Ishikawa (cell line): ENCODE results near the gene ADGRG3.

Source experiments
- CEBPB ChIP-seq: IDR thresholded peaks from 2 replicates; pipeline ENCODE4 v1.6.1; 2012
- CREB1 ChIP-seq: IDR thresholded peaks from 2 replicates; pipeline ENCODE4 v1.6.1; 2012; ENCODE audit warnings: low read depth
- EGR1 ChIP-seq: IDR thresholded peaks from 2 replicates; pipeline ENCODE4 v1.6.1; 2012
- EP300 ChIP-seq: IDR thresholded peaks from 2 replicates; pipeline ENCODE4 v1.6.1; 2012; ENCODE audit warnings: borderline replicate concordance
- FOXM1 ChIP-seq: IDR thresholded peaks from 2 replicates; pipeline ENCODE4 v1.6.1; 2012; ENCODE audit warnings: low read depth, borderline replicate concordance
- NFIC ChIP-seq: IDR thresholded peaks from 2 replicates; pipeline ENCODE4 v1.6.1; 2012
- RAD21 ChIP-seq: IDR thresholded peaks from 2 replicates; pipeline ENCODE4 v1.6.1; 2012; ENCODE audit warnings: low read depth
- TAF1 ChIP-seq: IDR thresholded peaks from 2 replicates; pipeline ENCODE4 v1.6.1; 2012; ENCODE audit warnings: low read depth, mild to moderate bottlenecking
- TCF12 ChIP-seq: IDR thresholded peaks from 2 replicates; pipeline ENCODE4 v1.6.1; 2012; ENCODE audit warnings: low read depth
- TEAD4 ChIP-seq: IDR thresholded peaks from 2 replicates; pipeline ENCODE4 v1.6.1; 2012
- USF1 ChIP-seq: IDR thresholded peaks from 2 replicates; pipeline ENCODE4 v1.6.1; 2012
- YY1 ChIP-seq: IDR thresholded peaks from 2 replicates; pipeline ENCODE4 v1.6.1; 2012; ENCODE audit warnings: low read depth
- ZBTB7A ChIP-seq: IDR thresholded peaks from 2 replicates; pipeline ENCODE4 v1.6.1; 2012; ENCODE audit warnings: low read depth
- TF ChIP-seq, protein P1 (sequence below): IDR thresholded peaks from 2 replicates; pipeline ENCODE4 v1.6.1; 2012; ENCODE audit warnings: low read depth, mild to moderate bottlenecking
- TF ChIP-seq, protein P2 (sequence below): IDR thresholded peaks from 2 replicates; pipeline ENCODE4 v1.6.1; 2012

Gene ADGRG3

DNA sequence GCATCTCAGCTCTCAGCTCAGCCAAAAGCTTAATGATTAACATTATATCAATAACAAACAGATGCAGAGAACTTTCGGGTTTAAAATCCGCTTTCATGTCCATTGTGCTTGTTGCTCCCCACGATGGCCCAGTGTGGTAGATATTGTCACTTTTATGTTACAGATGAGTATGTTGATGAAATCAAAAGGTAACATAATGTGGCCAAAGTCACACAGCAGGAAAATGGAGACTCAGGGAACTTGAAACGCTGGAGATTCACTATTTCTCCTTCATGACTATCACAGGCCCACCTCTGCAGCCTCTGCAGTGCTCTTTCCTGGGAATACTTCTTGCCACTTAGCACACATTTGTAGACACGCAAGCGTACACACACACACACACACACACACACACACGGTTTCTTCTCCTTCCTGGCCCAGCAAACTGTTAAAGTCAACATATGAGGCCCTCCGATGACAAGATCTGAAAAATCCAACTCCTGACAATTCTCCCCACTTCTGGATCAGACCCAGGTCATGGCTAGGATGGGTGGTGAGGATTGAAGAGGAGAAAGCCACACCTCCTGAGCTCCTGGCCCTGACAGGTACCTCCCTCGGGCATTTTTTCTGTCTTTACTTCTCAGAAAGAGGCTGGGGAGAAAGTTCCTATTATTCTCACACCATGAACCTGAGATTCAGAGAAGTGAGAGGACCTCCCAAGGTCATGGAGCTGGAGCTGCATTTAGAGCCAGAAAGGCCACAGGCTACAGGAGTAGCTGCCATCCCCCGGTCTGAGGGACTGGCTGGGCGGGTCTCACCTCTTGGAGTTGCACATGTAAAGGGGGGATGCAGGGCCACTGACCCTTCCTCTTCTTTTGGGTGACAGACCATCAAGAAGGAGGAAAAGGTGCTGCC, 36.2 kb downstream of the ADGRG3 start:
- no peak for TF ChIP-seq TCF12
- no peak for TF ChIP-seq TAF1
- no peak for TF ChIP-seq EGR1
- TF ChIP-seq EP300, result no peak
- TF ChIP-seq CEBPB, result no peak
- TF ChIP-seq TEAD4, result no peak
- TF ChIP-seq FOXM1, result no peak
- no peak for TF ChIP-seq ZBTB7A
- TF ChIP-seq RAD21, result no peak
- no peak for TF ChIP-seq NFIC
- TF ChIP-seq CREB1, result no peak
- no peak for TF ChIP-seq USF1
- TF ChIP-seq, protein P1, sequence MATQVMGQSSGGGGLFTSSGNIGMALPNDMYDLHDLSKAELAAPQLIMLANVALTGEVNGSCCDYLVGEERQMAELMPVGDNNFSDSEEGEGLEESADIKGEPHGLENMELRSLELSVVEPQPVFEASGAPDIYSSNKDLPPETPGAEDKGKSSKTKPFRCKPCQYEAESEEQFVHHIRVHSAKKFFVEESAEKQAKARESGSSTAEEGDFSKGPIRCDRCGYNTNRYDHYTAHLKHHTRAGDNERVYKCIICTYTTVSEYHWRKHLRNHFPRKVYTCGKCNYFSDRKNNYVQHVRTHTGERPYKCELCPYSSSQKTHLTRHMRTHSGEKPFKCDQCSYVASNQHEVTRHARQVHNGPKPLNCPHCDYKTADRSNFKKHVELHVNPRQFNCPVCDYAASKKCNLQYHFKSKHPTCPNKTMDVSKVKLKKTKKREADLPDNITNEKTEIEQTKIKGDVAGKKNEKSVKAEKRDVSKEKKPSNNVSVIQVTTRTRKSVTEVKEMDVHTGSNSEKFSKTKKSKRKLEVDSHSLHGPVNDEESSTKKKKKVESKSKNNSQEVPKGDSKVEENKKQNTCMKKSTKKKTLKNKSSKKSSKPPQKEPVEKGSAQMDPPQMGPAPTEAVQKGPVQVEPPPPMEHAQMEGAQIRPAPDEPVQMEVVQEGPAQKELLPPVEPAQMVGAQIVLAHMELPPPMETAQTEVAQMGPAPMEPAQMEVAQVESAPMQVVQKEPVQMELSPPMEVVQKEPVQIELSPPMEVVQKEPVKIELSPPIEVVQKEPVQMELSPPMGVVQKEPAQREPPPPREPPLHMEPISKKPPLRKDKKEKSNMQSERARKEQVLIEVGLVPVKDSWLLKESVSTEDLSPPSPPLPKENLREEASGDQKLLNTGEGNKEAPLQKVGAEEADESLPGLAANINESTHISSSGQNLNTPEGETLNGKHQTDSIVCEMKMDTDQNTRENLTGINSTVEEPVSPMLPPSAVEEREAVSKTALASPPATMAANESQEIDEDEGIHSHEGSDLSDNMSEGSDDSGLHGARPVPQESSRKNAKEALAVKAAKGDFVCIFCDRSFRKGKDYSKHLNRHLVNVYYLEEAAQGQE, result no peak
- TF ChIP-seq YY1, result no peak
- TF ChIP-seq, protein P2, sequence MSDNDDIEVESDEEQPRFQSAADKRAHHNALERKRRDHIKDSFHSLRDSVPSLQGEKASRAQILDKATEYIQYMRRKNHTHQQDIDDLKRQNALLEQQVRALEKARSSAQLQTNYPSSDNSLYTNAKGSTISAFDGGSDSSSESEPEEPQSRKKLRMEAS, result no peak

GRCh38 chr16:57704905-57705852, 37.1 kb downstream of the ADGRG3 start:
- TF ChIP-seq TEAD4 (no peak), FOXM1 (no peak), CEBPB (no peak), ZBTB7A (no peak), CREB1 (no peak), TCF12 (no peak), NFIC (no peak), RAD21 (no peak), EP300 (no peak), TAF1 (no peak), EGR1 (no peak), YY1 (no peak)
- TF ChIP-seq, protein P2, result no peak

- TF ChIP-seq ZBTB7A, result no peak
- no peak for TF ChIP-seq CREB1
- TF ChIP-seq, protein P2, result no peak
- no peak for TF ChIP-seq CEBPB
- no peak for TF ChIP-seq USF1
- no peak for TF ChIP-seq TAF1
- TF ChIP-seq TCF12, result no peak
- TF ChIP-seq FOXM1, result no peak
- TF ChIP-seq, protein P1, result no peak
- no peak for TF ChIP-seq NFIC
- no peak for TF ChIP-seq EGR1
- no peak for TF ChIP-seq TEAD4
- no peak for TF ChIP-seq RAD21
Measured at GRCh38 chr16:57706717-57707116, 38.6 kb downstream of the ADGRG3 start.

DNA sequence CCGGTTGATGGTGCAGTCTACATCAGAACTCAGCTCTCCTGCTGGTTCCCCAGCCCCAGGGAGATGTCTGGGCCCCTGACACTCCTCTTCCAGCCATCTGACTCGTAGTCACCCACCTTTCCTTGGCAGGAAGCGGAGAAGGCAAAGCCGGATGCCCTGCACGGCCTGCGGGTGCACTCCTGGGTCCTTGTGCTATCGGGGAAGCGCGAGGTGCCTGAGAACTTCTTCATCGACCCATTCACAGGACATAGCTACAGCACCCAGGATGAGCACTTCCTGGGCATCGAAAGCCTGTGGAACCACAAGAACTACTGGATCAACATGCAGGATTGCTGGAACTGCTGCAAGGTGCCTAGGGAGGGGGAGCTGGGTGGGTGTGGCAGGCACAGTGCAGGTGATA, 39.2 kb downstream of the ADGRG3 start:
- TF ChIP-seq TAF1 (no peak), YY1 (no peak), EP300 (no peak), TCF12 (no peak), RAD21 (no peak), EGR1 (no peak), TEAD4 (no peak), NFIC (no peak), ZBTB7A (no peak), USF1 (no peak), FOXM1 (no peak), CREB1 (no peak), CEBPB (no peak)
- TF ChIP-seq, protein P1, result no peak
- TF ChIP-seq, protein P2, result no peak
